ENCODE measurements around the gene SOCS7. TPM values are rescaled to one million over a fixed set of nuclear protein-coding genes. Genes with fewer than 3 reads are reported as not detected.

Gene SOCS7
- total RNA-seq, 2 donors from 2014 or later: 12.2 to 15.3 TPM

- no peak for DNase-seq (ENCODE audit: low spot score)
- intact Hi-C loops (cut with DNase I): no loop called here
These were observed 6.0 kb downstream of the SOCS7 start for GRCh38 chr17:38357486-38358123.

- no peak for DNase-seq (ENCODE audit: low spot score)
- intact Hi-C loops (cut with DNase I): no loop called here
These were observed 7.2 kb downstream of the SOCS7 start for GRCh38 chr17:38358586-38359513.

DNA sequence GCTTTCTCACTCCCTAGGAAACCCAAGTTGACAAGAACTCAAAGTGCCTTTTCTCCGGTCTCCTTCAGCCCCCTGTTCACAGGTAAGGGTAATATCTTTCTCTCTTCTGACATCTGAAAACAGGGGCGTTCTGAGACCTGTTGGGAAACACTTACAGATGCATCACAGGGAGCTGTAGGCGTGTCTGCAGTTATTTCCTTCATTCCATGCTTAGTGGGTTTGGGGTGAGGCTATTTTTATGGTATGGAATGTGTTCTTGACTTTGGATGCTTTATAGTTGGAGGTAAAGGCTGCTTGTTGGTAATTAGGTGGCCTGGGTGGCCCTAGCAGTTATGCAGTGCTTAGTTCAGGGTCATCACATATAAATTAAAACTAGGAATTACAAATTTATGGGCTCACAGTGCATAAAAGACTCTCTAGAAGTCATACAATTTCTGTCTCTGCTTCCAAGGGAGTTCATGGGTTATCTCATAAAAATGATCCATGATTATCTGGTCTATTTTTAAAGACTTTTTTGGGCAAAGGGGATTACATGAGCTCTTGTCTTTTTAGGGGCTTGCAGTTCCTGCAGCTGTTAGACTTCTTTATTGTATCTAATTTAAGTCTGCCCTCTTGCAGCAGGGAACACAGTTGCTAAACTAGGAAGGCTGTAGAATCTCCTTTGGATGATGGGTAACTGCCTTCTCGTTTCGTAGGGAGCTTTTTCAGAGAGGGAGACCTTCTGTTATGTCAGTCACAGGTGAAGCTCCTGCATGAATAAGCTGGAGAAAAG lies 10.2 kb downstream of the SOCS7 start:
- intact Hi-C loops (cut with DNase I): no loop called here
- no peak for DNase-seq (ENCODE audit: low spot score)

DNA sequence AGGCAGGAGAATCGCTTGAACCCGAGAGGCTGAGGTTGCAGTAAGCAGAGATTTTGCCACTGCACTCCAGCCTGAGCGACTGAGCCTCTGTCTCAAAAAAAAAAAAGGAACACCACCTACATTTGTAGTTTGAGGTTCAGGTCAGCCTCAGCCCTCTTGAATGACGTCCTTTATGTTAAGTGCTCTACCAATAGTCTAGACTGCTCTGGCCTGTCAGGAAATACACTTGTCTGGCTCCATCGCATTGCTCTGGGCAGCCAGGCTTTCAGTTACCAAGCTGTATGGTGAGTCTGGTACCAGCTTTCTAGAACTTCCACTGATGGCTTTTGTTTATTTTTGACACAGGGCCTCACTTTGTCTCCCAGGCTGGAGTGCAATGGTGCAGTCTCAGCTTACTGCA lies 11.4 kb downstream of the SOCS7 start:
- DNase-seq (ENCODE audit: low spot score): no peak
- intact Hi-C loops (cut with DNase I): no loop called here

DNA sequence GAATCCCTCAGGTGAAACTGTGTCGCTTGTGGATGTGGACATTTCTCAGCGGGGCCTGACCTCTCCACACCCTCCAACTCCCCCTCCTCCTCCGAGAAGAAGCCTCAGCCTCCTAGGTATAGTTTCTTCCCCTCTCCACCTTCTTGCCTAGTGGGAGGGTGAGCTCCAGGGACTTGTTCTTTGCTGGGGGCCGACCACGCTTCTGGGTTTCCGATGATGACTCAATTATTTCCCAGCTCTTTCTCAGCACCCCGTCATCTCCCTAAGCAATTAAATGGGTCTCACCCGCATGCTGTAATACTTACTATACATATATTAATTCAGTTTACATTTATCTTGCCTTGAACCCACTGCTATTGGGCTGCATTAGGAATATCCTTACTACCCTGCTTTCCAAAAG lies 13.1 kb downstream of the SOCS7 start:
- intact Hi-C loops (cut with DNase I): no loop called here
- DNase-seq (ENCODE audit: low spot score): no peak

DNA sequence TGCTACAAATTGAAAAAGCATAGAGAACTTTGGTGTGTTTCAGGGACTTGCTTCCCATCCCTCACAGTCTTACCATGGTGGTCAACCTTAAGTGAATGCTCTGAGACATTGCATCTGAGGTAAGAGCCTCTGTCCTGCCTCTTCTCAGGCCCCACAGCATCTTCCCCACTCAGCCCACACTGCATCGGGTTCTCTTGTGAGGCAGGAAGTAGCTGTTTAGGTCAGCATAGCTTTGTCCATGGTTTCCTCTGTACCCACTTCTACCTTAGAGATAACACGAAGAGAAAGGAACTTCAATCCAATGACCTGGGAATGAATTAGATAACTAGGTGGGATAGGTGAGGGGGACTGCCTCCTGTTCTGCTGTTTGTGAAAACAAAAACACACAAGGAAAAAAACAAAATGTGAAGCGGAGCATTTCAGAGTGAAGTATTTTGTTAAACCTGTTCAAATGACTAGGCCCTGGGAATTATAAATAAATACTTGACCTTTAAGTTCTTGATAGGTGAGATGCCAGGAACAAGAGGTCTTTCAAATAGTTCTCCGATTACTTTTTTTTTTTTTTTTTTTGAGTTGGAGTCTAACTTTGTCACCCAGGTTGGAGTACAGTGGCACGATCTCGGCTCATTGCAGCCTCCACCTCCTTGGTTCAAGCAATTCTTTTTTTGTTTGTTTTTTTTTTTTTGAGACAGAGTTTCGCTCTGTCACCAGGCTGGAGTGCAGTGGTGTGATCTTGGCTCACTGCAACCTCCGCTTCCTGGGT lies 17.7 kb downstream of the SOCS7 start:
- intact Hi-C loops (cut with DNase I): no loop called here
- no peak for DNase-seq (ENCODE audit: low spot score)

DNA sequence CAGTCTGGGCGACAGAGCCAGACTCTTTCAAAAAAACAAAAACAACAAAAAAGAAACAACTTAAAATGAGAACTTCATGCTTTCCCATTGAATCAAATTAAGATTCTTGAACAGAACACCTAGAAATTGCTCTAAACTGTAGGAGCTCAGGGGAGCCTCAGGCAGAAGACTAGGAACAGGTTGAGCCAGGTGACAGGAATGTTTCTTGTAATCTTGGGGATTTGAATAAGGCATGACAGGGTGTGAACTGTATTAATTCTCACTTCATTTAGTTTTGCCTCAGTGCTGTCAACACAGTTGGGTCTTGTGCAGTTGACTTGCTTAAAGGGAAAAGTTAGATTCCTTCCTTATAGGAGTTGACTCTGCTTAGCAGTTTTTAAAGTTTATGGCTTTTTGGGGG lies 27.8 kb downstream of the SOCS7 start:
- DNase-seq (ENCODE audit: low spot score): no peak
- intact Hi-C loops (cut with DNase I): no loop called here

- DNase-seq (ENCODE audit: low spot score): no peak
- intact Hi-C loops (cut with DNase I): no loop called here
These were observed 43.4 kb downstream of the SOCS7 start for GRCh38 chr17:38395090-38395489.

GRCh38 chr17:38397227-38397626 lies 45.6 kb downstream of the SOCS7 start:
- DNase-seq (ENCODE audit: low spot score): no peak
- intact Hi-C loops (cut with DNase I): no loop called here

GRCh38 chr17:38400286-38400685 lies 48.6 kb downstream of the SOCS7 start:
- DNase-seq (ENCODE audit: low spot score): no peak

DNA sequence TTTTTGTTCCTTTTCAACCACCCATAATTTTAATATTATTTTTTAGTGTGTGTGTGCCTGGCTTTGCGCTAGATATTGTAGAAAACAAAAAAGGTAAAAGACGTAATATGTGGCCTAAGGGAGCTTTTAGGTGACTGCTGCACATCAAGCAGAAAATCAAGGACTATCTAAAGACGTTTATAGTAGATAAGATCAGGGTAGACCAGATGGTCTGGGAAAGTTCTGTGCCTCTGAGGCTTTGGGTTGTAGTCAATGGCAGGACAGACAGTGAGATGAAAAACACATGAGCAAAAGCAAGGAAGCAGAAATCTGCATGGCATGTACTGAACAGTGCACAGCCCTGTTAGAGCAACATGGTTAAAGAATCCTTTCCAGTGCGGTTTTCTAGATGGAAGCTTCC lies 49.8 kb downstream of the SOCS7 start:
- no peak for DNase-seq (ENCODE audit: low spot score)
- intact Hi-C loops (cut with DNase I): no loop called here

More at GRCh38 chr17:38400286-38400685, 48.6 kb downstream of the SOCS7 start:
- intact Hi-C loops (cut with DNase I): no loop called here

DNA sequence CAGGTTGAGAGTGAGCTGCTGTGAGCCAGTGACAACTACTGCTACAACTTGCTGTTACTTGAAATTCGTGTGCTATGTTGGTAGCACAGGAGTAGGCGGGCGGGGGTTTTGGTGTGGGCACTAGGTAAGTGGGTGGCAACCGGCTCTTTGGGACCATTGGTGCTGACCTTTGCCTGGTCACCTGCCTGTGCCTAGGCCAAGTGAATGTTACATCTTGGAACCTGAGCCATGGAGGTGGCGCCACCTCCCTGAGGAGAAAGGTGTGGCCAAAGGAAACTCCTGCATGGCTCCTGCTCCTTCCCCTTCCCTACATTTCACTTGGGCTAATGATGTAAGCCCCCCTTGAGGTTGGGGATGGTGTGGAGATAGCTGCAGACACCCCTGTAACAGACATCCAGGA lies 51.3 kb downstream of the SOCS7 start:
- intact Hi-C loops (cut with DNase I): no loop called here
- DNase-seq (ENCODE audit: low spot score): no peak

- intact Hi-C loops (cut with DNase I): no loop called here
- DNase-seq (ENCODE audit: low spot score): no peak
These were observed 51.8 kb downstream of the SOCS7 start for GRCh38 chr17:38403491-38403890.

- intact Hi-C loops (cut with DNase I): no loop called here
- no peak for DNase-seq (ENCODE audit: low spot score)
These were observed 52.7 kb downstream of the SOCS7 start for GRCh38 chr17:38404174-38404943.

- intact Hi-C loops (cut with DNase I): no loop called here
- DNase-seq (ENCODE audit: low spot score): no peak
These were observed 54.0 kb downstream of the SOCS7 start for GRCh38 chr17:38405654-38406053.

DNA sequence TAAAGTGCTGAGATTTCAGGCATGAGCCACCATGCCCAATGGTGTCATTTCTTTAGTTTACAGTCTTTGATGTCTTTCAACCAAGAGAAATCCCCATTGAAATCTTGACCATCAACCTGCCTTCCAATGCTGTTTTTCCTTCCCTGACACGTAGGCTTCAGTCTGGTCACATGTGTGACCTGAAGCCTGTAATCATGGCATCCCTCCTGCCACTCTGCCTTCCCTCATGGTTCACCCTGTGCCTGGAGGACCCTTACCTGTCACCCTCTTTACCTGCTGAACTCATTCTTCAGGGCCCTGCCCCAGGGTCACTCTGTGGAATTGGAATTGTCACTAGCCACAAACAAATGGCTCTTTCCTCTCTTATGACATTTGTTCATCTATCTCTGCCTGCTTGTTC lies 58.6 kb downstream of the SOCS7 start:
- intact Hi-C loops (cut with DNase I): no loop called here
- no peak for DNase-seq (ENCODE audit: low spot score)

DNA sequence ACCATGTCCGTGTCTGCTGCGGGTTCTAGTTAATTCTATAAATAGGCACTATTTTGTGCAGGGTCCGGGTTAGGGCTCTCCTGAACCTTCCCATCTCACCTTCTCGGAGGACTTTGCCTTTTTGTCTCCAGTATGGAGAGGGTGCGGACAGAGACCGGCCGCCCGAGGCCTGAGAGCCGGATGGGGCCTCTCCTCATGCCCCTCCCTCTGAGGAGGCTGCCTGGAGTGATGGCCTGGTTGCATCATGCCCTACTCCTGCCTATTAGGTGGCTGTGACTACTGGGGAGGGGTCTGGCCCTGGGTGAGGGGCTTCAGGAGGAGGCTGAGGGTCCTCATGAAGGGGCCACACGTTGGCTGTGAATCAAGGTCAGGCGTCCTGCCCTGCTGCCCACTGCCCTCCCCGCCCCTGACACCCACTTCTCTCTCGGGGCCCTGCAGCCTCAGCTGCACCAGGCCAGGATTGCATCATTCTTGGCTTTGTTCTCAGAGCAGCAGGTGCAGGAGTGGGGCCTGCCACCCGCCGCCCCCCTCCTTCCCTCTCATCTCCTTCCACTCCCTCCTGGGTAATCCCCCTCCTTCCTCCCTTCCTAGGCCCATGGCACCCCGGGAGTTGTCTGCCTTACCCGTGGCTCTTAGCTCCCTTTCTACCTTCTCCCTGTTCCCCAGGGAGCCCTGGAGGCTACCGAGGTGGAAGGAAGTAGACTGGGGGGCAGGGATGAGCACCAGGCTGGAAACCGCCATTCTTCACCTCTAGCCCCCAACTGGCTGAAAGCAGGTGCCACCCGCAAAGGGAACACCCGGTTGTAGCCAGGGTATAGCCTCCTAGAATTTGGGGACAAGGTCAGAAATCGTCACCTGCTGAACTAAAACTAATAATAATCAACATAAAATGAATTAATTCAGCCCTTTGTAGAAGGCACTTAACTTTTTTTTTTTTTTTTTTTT lies 63.9 kb downstream of the SOCS7 start:
- DNase-seq (ENCODE audit: low spot score): no peak
- intact Hi-C loops (cut with DNase I): loop anchor here in 1 of 2 donors (5.0 kb wide), 1 partner anchor 63 kb away; the partner anchor contains the start of gene SOCS7
